GM19438 (cell line): ENCODE measurements around the gene GPRIN1.

ENCODE experiments used
- ATAC-seq: cut with Tn5 transposase; IDR thresholded peaks from one replicate; pipeline ENCODE4 v1.9.1; 2021; ENCODE audit warnings: low read depth; ENCODE audit not compliant: unreplicated experiment

Gene GPRIN1

GRCh38 chr5:176643491-176644219 lies 33.7 kb upstream of the GPRIN1 start:
- no peak for ATAC-seq

GRCh38 chr5:176642675-176643490 lies 32.9 kb upstream of the GPRIN1 start:
- ATAC-seq = no peak

- no peak for ATAC-seq
Measured at GRCh38 chr5:176640616-176641015, 30.7 kb upstream of the GPRIN1 start.

GRCh38 chr5:176639981-176640380 lies 30.0 kb upstream of the GPRIN1 start:
- ATAC-seq = no peak

- ATAC-seq = no peak
Measured at GRCh38 chr5:176639208-176639607, 29.3 kb upstream of the GPRIN1 start.

GRCh38 chr5:176638437-176638836 lies 28.5 kb upstream of the GPRIN1 start:
- ATAC-seq = no peak

- no peak for ATAC-seq
Measured at GRCh38 chr5:176637556-176637955, 27.6 kb upstream of the GPRIN1 start.

GRCh38 chr5:176636426-176636825 lies 26.5 kb upstream of the GPRIN1 start:
- ATAC-seq = no peak

- no peak for ATAC-seq
Measured at GRCh38 chr5:176633598-176633997, 23.6 kb upstream of the GPRIN1 start.

- no peak for ATAC-seq
Measured at GRCh38 chr5:176632745-176633144, 22.8 kb upstream of the GPRIN1 start.

GRCh38 chr5:176631383-176632200 lies 21.6 kb upstream of the GPRIN1 start:
- no peak for ATAC-seq

GRCh38 chr5:176630681-176631222 lies 20.8 kb upstream of the GPRIN1 start:
- no peak for ATAC-seq

- peak; percentile 74 for ATAC-seq
Measured at GRCh38 chr5:176629853-176630680, 20.1 kb upstream of the GPRIN1 start, which contains the start of the genes EIF4E1B and SNCB. EIF4E1B (plus strand) TSS chr5:176630675; CDS start chr5:176642788, 12,113 bp downstream. SNCB (minus strand) TSS chr5:176630534; CDS start chr5:176629654, 880 bp downstream.

GRCh38 chr5:176629317-176629852 lies 19.4 kb upstream of the GPRIN1 start:
- ATAC-seq = no peak

GRCh38 chr5:176628406-176629228 lies 18.7 kb upstream of the GPRIN1 start:
- ATAC-seq = no peak

- no peak for ATAC-seq
Measured at GRCh38 chr5:176627582-176627981, 17.6 kb upstream of the GPRIN1 start.

GRCh38 chr5:176626876-176627236 lies 16.9 kb upstream of the GPRIN1 start:
- no peak for ATAC-seq

- ATAC-seq = no peak
Measured at GRCh38 chr5:176625966-176626875, 16.3 kb upstream of the GPRIN1 start.
